Chondrocyte (in vitro differentiated cells): ENCODE measurements around the gene CPSF4. TPM values are rescaled to one million over a fixed set of nuclear protein-coding genes. Genes with fewer than 3 reads are reported as not detected.
A peak's percentile ranks its signal among the peaks of the same experiment; 100 is the strongest.

Experiments used
- DNase-seq: peaks from one replicate; pipeline ENCODE4 v3.0.0; 2021; ENCODE audit warnings: mixed read lengths, low spot score
- H3K27ac Mint-ChIP-seq: one replicate; pipeline ENCODE4 v1.8.0; 2021; ENCODE audit warnings: mild to moderate bottlenecking, moderate library complexity, mixed read lengths; ENCODE audit not compliant: unreplicated experiment
- H3K27me3 Mint-ChIP-seq: 2 replicates; pipeline ENCODE4 v1.8.0; 2021; ENCODE audit warnings: low read depth, mixed read lengths
- H3K36me3 Mint-ChIP-seq: 2 replicates; pipeline ENCODE4 v1.8.0; 2021; ENCODE audit warnings: low read depth, mixed read lengths
- H3K4me1 Mint-ChIP-seq: 2 replicates; pipeline ENCODE4 v1.8.0; 2021; ENCODE audit warnings: low read depth, mild to moderate bottlenecking, mixed read lengths
- H3K4me3 Mint-ChIP-seq: one replicate; pipeline ENCODE4 v1.8.0; 2021; ENCODE audit warnings: mild to moderate bottlenecking, moderate library complexity, mixed read lengths; ENCODE audit not compliant: unreplicated experiment
- H3K9me3 Mint-ChIP-seq: 2 replicates; pipeline ENCODE4 v1.8.0; 2021; ENCODE audit warnings: low read depth, mixed read lengths
- CTCF ChIP-seq: fragments of 200-600 bp; sonication (generic); IDR thresholded peaks from 2 replicates; pipeline ENCODE4 v1.5.0; 2021; ENCODE audit warnings: antibody characterized with exemption, mild to moderate bottlenecking, moderate library complexity
- total RNA-seq: library from RNA; stranded (reverse); gene quantifications from 3 replicates; pipeline ENCODE4 v1.2.1, GENCODE V29; 2021

The CPSF4 gene
- total RNA-seq, 1 donor from 2014 or later = 36.6 TPM

- peak; percentile 100 for DNase-seq
- Mint-ChIP-seq H3K36me3 (no peaks in the 10 kb centered on the region), H3K4me3 (peak within 1 kb of the TSS; percentile 97), H3K4me1 (peaks cover 35% of the 10 kb centered on the region), H3K9me3 (no peaks in the 10 kb centered on the region), H3K27ac (peak within 1 kb of the TSS; percentile 96), H3K27me3 (no peaks in the 10 kb centered on the region)
- peak; percentile 37 for TF ChIP-seq CTCF
Observed at GRCh38 chr7:99472561-99473314, 34.0 kb downstream of the CPSF4 start, which contains the start of gene ZNF789. Gene ZNF789, plus strand, starts transcription at chr7:99472890. Its CDS starts 3,567 bp downstream, at chr7:99476457.

- no peaks in the 10 kb centered on the region for H3K36me3 Mint-ChIP-seq
Observed at GRCh38 chr7:99473315-99473596, 34.5 kb downstream of the CPSF4 start.

GRCh38 chr7:99476107-99476506 lies 37.4 kb downstream of the CPSF4 start:
- Mint-ChIP-seq H3K4me1 (peaks cover 43% of the 10 kb centered on the region), H3K4me3 (no peak overlapping the region)
- DNase-seq = no peak

More at GRCh38 chr7:99473315-99473596, 34.5 kb downstream of the CPSF4 start:
- TF ChIP-seq CTCF = no peak
- H3K4me1 Mint-ChIP-seq = peaks cover 38% of the 10 kb centered on the region
- H3K27ac Mint-ChIP-seq = peak overlapping the region; percentile 96
- no peaks in the 10 kb centered on the region for H3K27me3 Mint-ChIP-seq
- no peaks in the 10 kb centered on the region for H3K9me3 Mint-ChIP-seq
- peak overlapping the region; percentile 97 for H3K4me3 Mint-ChIP-seq
- no peak for DNase-seq

GRCh38 chr7:99478464-99479440 lies 40.0 kb downstream of the CPSF4 start:
- no peak for TF ChIP-seq CTCF
- no peaks in the 10 kb centered on the region for H3K9me3 Mint-ChIP-seq
- no peak overlapping the region for H3K4me3 Mint-ChIP-seq
- H3K27ac Mint-ChIP-seq = peak overlapping the region; percentile 32
- peaks cover 30% of the 10 kb centered on the region for H3K4me1 Mint-ChIP-seq
- H3K27me3 Mint-ChIP-seq = no peaks in the 10 kb centered on the region
- DNase-seq = no peak
- H3K36me3 Mint-ChIP-seq = peaks cover 7% of the 10 kb centered on the region

More at GRCh38 chr7:99476107-99476506, 37.4 kb downstream of the CPSF4 start:
- Mint-ChIP-seq H3K27ac (peak overlapping the region; percentile 42), H3K27me3 (no peaks in the 10 kb centered on the region), H3K9me3 (no peaks in the 10 kb centered on the region), H3K36me3 (peaks cover 2% of the 10 kb centered on the region)
- no peak for TF ChIP-seq CTCF

GRCh38 chr7:99485094-99485493 lies 46.4 kb downstream of the CPSF4 start:
- H3K9me3 Mint-ChIP-seq = no peaks in the 10 kb centered on the region
- H3K27me3 Mint-ChIP-seq = no peaks in the 10 kb centered on the region
- peaks cover 14% of the 10 kb centered on the region for H3K36me3 Mint-ChIP-seq
- H3K27ac Mint-ChIP-seq = no peak overlapping the region
- no peaks in the 10 kb centered on the region for H3K4me1 Mint-ChIP-seq
- DNase-seq = no peak
- no peak overlapping the region for H3K4me3 Mint-ChIP-seq
- no peak for TF ChIP-seq CTCF
